GM18519 (cell line): ENCODE results near the gene RINL.

Source experiments
- ATAC-seq: cut with Tn5 transposase; IDR thresholded peaks from one replicate; pipeline ENCODE4 v1.9.1; 2021; ENCODE audit warnings: mild to moderate bottlenecking, moderate library complexity; ENCODE audit not compliant: unreplicated experiment, low FRiP score

RINL gene, protein sequence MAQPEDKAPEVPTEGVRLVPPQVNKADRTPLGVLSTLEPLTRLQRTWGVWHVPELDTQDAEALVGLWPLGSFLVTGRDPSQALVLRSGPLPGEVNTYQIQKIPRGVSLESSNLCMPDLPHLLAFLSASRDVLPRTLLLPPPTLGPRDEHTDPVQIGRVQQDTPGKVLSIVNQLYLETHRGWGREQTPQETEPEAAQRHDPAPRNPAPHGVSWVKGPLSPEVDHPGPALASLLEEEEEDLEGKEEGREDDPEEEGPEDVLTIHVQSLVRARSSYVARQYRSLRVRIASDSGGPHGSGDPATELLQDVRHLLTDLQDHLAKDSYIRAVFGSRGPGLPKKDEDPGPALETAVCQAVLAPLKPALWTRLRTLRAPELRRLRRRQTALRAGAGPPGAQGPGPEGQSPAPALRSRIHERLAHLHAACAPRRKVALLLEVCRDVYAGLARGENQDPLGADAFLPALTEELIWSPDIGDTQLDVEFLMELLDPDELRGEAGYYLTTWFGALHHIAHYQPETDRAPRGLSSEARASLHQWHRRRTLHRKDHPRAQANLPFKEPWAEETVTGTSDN

DNA sequence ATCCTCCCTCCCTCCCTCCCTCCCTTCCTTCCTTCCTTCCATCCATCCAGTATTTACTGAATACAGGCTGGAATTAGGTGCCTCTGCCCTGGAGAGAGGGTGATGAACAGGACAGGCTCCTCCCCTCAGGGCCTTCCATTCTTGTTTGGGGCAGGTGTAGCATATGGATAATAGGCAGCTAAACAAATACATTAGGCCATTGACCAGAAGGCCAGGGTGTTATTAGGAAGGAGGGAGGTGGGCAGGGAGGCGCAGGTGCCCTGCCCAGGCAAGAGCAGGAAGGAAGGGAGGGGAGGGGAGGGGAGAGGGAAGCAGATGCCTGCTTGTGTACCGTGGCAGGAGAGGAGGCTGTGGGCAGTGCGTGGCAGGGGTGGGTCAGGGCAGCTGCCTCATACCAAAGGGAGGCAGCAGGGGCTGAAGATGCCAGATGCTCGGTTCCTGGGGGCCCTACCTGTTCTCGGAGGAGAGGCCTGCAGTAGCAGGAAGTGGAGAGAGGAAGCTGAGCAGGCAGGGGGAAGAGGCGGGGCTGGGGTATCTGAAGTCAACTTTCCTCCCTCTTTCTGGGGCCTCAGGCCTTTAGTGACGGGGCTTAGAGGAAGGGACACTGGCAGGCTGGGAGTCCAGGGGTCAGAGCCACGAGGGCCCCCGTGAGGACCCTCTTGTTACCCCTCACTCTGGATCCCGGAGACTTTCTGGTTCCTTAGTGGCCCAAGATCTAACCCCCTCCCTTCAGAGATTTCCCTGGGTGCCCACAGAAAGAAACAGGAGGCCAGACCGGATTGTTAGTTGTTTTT is at the start of gene RINL:
Gene RINL (minus strand): TSS at position 495 of the 794 bp plus-strand sequence. CDS start 1,533 bp downstream, outside the sequence.
- ATAC-seq = no peak

DNA sequence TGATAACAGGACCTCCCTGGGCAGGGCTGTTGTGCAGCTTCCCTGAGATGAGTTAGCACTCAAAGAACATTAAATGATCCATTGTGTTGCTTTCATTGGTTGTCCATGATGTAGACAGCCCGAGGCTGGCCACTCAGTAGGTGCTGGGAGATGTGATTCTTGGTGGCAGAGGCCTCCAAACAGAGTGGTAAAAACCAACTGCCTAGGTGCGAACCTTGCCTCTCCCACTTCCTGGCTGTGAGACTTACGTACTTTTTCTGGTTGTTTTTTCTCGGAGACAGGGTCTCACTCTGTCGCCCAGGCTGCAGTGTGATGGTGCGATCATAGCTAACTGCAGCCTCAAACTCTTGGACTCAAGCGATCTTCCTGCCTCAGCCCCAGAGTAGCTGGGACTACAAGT is 46.3 kb upstream of the RINL start:
- no peak for ATAC-seq

DNA sequence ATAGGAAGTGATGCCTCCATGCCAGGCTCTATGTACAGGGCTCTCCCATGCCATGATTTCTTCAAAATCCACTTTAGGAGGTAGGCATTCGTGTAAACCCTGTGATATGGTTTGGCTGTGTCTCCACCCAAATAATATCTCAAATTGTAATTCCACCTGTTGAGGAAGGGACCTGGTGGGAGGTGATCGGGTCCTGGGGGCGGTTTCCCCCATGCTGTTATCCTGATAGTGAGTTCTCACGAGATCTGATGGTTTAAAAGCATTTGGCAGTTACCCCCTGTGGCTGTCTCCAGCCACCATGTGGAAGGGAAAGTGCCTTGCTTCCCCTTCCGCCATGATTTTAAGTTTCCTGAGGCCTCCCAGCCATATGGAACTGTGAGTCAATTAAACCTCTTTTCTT is 44.4 kb upstream of the RINL start:
- ATAC-seq = no peak

DNA sequence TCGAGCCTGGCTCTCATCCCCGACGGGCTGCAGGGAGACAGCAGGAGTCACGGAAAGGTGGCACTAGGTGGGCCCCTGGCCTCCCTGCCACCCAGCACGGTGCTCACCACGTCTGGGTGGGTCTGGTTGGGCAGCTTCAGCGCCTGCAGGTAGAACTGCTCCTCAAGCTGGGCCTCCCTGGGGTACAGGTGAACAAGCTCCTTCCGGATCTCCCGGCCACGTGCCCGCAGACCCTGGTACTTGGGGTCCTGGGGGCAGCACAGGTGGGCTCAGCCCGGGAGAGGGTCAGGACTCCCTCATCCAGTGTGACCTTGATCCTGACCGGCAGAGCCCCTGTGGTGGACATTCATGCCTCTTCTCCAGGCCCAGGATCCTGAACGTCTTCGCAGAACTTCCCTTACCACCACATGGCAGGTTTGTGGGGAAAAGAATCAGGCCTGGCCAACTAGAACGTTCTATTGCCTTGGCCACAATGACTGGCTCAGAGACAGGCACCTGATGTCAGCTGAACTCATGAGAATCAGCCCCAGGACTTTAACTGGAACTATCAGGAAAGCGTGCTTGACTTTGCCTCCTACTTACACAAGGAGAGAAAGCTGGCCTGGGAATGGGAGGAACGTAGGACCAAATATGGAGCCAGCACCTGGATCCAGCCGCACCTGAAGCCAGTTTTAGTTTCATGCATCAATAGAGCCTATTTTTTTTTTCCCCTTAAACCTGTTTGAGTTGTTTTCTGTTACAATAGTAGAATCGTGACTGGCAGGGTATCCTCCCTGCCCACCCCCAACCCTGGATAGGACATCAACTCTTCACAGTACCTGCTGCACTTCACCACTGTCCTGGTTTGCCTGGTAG is 43.6 kb upstream of the RINL start:
- ATAC-seq = no peak

DNA sequence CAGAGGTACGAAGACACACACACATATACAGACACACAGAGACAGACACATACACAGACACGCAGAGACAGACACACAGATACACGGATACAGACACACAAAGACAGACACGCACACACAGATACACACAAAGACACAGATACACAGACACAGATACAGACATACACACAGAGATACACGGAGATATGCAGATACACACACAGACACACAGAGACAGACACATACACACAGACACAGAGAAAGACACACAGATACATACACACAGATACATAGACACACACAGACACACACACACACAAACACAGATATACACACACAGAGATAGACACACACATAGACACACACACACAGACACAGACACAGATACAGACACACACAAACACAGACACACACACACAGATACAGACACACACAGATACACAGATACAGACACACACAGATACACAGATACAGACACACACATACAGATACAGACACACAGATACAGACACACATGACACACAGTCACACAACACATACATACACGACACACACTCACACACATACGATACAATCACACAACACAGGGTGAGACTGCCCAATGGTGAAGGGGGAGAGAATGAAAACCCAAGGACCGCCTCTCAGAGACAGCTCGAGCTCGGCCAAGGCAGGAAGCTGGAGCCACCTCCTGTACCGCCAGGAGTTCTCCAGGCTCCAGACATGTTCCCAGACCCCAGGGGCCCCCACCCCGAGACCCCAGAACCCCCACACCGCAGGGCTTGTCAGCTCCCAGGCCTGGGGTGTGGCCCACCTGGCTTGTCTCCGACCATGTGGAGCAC is 42.7 kb upstream of the RINL start:
- ATAC-seq = no peak

DNA sequence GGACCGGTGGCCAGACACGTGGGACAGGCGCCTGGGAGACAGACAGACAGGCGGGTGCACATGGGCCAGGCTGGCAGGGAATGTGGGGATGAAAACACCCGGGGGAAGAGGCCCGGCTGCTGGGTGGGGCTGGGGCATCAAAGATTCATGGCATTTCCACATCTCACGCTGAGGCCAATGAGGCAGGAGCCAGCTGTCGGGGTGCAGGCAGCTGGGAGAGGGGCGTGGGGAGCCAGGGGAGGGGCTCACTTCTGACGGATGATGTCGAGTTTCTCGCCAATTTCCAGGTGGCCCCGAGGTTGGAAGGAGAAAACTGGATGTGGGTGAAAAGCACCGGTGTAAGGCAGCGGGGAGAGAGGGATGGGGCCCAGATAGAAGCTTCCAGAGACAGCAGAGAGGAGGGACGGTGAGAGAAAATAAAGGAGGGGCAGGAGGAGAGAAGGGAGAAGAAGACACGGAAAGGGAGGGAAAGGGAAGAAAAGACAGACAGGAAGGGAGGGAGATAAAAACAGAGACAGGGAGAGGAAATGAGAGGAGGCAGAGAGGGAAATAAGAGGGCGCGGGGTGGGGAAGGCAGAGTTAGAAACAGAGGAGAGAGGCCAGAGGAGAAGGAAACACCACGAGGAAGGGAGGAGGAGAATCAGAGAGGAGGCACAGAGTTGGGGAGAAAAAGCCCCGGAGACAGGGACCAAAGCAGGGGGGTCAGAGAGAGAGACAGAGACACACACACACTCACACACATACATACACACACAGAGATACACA is 41.9 kb upstream of the RINL start:
- ATAC-seq = no peak

DNA sequence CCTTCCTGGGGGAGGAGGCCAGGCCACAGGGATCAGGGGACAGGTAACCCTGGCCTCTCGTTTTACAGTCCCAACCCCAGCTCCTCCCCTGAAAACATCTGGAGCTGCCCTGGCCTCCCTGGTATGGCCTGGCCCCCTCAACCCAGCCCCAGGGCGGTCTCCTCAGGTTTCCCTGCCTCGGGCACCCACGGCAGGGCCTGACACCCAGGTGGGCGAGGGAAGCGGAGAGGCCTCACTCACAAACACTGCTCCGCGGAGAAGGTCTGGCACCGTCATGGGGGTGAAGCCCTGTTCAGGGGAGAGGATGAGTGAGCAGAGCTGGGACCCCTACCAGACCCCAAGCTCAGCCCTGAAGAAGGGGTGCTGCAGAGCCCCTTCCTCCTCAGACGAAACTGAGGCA is 40.5 kb upstream of the RINL start:
- ATAC-seq = no peak

DNA sequence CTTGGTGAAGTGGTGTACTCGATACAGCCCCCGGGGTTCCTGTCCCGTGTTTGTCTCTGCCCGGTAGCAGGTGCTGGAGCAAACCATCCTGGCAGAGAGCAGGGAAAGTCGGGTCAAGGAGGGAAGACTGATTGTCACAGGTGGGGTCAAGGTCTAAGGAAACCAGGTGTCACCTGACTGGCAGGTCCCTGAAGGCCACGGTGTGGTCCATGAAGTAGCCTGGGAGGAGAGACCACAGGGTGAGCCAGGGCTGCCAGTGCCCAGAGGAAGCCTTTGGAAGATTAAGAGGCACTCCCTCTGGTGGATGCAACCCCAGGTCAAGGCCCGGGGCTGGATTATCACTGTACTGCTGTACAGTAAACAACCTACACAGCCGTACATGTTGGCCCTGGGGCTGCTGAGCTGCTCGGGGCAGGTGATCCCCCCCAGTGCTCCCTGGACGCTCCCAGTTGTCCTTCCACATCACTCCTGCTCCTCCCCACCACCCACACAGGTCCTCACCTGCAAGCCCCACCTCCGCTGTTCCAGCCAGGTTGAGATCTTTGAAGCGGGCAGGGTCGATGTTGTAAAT is 39.9 kb upstream of the RINL start:
- ATAC-seq = no peak

DNA sequence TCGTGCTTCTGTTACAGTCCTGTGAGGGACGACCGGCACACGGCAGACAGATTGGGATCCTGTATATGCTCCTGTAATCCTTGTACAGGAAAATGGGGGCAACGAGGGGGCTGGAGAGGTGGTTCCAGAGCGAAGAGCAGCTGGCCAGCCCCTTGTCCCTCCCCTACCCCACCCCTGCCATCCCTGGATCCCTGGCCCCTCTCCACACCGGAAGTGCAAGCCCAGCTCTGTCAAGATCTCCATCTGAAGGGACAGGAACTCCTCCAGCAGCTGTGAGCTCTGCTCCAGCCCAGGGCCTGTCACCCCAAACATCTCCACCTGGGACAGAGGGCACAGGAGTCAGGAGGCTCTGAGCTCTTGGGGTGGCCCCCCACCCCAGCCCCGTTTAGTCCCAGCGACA is 39.4 kb upstream of the RINL start:
- no peak for ATAC-seq

DNA sequence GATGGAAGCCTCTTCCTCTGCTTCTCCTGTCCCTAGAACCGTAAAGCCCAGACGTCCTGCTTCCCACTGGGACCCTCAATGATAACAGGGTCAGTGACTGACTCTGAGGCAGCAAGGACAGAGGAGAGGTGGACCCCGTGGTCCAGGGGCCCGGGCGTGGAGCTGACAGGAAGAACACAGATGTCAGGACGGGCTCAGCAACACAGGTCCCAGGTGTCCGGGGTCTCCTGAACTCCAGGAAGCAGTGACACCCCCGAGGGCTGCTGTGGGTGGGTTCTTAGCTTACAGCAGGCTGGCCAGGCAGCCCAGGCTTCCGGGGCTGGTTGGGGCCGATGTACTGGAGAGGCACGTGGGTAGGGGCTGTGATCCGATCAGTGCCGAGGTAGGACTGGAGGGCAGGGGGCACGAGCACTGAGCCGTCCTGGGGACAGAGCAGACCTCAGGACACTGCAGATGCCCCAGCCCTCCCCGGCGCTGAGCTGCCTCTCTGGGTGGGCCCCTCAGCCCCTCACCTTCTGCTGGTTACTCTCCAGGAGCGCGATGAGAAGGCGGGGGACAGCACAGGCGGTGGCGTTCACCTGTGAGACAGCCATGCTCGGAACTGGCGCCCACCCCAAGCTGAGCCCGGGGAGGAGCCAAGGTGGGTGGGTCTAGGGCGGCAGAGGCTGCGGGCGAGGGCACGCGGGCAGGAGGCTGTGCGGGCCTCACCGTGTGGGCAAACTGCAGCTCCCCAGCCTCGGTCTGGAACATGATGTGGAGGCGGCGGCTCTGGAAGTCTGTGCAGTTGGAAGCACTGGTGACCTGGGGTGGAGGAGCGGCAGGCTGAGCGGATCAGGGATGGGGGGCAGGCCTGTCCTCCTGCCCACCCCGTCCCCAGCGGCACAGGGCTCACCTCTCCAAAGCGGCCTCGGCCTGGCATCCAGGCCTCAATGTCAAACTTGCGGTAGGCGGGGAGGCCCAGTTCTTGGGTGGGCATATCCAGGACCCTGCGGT is 37.5 kb upstream of the RINL start:
- no peak for ATAC-seq

DNA sequence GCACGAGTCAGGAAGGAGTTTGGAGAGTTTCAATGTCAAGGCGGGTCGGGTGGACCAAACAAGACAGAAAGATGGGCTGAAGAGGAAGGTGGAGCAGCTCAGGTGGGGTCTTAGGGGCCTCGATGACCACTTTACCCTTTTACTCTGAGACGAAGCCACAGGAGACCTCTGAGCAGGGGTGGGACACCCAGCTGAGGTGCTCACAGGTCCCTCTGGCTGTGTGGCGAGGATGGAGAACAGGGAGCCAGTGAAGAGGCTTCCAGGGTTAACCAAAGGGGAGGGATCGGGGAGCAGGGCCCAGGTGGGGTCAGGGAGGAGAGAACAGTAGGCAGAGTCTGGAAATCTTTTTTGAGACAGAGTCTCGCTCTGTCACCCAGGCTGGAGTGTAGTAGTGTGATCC is 35.9 kb upstream of the RINL start:
- ATAC-seq = no peak

DNA sequence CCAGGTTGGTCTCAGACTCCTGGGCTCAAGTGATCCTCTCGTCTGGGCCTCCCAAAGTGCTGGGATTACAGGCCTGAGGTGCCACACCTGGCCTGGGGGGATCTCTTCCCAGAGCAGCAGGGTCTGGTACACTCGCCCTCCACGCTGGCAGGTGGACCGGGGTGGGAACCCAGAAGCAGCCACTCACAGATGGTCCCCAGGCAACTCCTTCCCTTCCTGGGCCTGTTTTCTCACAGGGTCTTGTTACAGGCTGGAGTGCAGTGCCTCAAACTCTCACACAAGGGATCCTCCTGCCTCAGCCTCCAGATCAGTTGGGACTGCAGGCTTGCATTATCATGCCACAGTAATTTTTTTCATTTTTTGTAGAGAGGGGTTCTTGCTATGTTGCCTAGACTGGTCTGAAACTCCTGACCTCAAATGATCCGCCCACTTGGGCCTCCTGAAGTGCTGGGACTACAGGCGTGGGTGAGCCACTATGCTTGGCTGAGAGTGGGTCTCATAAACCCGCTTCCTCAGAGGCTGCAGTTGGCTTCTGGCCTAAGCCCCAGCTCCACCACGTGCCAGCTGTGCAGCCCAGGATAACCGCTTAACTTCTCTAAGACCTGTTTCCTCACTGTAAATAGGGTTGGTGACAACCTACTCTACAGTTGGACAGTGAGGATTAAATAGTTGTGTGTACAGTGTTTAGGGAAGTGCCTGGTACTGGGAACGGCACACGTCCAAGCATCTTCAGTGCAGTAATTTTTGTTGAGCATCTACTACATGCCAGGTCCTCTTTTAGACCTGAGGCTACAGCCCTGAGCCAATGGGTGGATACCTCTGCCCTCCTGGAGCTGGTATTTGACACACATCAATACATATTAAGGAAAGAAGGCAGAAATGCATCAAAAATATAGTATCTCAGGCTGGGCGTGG is 34.8 kb upstream of the RINL start:
- no peak for ATAC-seq

DNA sequence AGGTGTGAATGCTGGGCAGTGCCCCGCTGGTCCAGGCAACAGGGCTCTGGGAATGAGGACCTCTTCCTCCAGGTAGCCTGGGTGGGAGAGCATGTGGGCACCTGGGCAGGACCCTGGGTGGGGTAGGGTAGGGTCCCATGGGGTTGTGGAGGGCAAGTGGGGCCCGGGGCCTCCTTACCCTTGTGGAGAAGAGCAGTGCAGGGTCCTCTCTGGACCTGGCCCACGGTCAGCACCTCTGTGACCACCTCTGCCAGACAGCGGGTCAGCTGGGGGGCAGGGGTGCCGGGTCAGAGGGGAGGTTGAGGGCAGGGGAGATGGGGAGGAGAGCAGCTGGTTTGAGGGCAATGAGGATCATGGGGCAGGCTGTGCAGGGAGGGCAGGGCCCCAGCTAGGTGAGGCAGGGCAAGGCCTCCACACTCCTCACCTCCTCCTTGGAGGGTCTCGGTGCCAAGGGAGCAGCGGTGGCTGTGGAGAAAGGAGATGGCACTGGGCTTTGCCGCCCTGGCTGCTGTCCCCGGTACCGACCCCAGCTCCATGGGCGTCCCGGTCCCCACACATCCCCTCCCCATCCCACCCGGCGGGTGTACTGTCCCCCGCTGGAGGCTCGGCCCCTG is 33.4 kb upstream of the RINL start:
- no peak for ATAC-seq

DNA sequence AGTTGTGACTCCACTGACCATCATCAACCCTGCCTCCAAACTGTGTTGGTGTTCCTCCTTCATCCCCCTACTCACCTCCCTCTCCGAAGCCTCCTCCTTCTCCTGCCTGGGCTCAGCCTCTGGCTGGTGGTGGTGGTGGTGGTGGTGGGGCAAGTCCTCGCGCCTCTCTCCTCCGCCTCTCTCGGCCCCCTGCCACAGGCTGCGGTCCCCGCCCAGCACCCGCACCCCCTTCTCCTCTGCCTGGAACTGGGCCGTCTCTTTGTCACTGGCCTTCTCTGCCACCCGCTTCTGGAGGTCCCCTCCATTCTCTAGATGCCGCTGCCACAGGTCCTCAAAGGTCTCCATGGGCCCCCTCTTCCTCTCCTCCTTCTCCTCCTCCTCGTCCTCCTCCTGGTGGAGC is 32.4 kb upstream of the RINL start:
- ATAC-seq = no peak

DNA sequence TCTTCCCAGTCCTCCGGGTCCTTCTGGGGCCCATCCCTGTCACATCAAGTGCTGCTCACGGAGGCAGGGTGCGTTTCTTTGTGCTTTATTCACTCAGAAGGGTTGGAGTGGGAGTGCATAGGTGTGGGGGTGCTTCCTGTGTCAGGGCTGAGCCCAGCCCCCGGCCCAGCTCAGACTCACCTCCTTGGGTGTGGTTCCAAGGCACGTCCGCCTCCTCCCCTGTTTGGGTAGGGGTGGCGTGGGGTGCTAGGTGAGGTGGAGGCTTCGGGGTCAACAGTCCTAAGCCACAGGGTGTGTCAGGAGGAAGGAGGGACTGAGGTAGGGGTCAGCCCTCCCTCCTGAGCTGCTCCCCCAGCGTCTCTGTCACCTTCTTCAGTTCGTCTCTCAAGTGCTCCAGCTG is 30.8 kb upstream of the RINL start:
- no peak for ATAC-seq

DNA sequence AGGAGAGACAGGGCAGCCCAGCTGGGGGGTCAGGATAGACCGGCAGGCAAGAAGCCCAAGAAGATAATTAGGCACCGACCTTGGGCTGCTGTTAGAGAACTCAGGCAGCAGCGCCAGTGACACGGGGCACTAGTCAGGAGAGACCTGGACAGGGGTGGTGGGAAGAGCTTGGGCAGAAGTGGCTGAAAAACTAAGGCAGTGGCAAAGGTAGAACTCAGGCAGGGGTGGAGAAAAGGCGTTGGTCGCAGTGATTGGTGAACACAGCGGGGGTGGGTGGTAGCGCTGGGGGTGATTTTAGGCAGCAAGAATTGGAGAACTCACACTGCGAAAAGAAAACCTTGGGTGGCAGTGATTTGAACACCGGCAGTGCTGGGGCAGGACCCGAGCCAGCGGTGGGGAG is 29.6 kb upstream of the RINL start:
- ATAC-seq = no peak
